PC-3 (cell line): ENCODE data around the gene DDX50. TPM values are rescaled to one million over a fixed set of nuclear protein-coding genes. Genes with fewer than 3 reads are reported as not detected.
"Not testable (repeated sequence)": the region's sequence is repeated elsewhere in the genome, so short reads cannot be mapped to it uniquely, and the experiment has no call there.

Source experiments
- ATAC-seq: fragments of 200-7000 bp; cut with Tn5 transposase; 2 replicates; pipeline ENCODE4 v1.9.1; 2020; ENCODE audit warnings: mild to moderate bottlenecking, moderate library complexity
- BruUV-seq: library from RNA; stranded (reverse); fragments of 400-500 nt; replicated peaks from 2 replicates; lab custom pipeline; 2021; lab: Mats Ljungman, UMichigan
- CTCF ChIA-PET: fragments of 300-600 bp; sonication (Branson Sonifier 250); formaldehyde crosslinking; loops from one replicate; lab custom pipeline; 2022; ENCODE audit warnings: antibody characterized with exemption; lab: Charles Lee
- POLR2A ChIA-PET: fragments of 300-600 bp; sonication (Branson Sonifier 250); formaldehyde crosslinking; loops from one replicate; lab custom pipeline; 2022; ENCODE audit warnings: antibody characterized with exemption; ENCODE audit not compliant: unreplicated experiment; lab: Charles Lee
- DNase-seq: peaks from one replicate; pipeline ENCODE4 v3.0.0-alpha.2; 2015
- H2AFZ ChIP-seq: fragments of 300-600 bp; sonication (generic); 2 replicates; pipeline ENCODE4 v1.6.0; 2016; ENCODE audit warnings: antibody characterized with exemption, low read length
- H3F3A ChIP-seq: fragments of 300-600 bp; sonication (generic); one replicate; pipeline ENCODE4 v1.6.0; 2017; ENCODE audit warnings: antibody characterized with exemption, low read length, control low read depth, mild to moderate bottlenecking; ENCODE audit not compliant: unreplicated experiment
- H3K27ac ChIP-seq: fragments of 300-600 bp; sonication (generic); 2 replicates; pipeline ENCODE4 v1.5.1; 2016; ENCODE audit warnings: mild to moderate bottlenecking, low read length
- H3K27me3 ChIP-seq: fragments of 300-600 bp; sonication (generic); 2 replicates; pipeline ENCODE4 v1.6.1; 2016; ENCODE audit warnings: low read length, mixed read lengths
- H3K36me3 ChIP-seq: fragments of 300-600 bp; sonication (generic); 2 replicates; pipeline ENCODE4 v1.6.1; 2016; ENCODE audit warnings: low read depth, mixed run types, low read length, mixed read lengths
- H3K4me1 ChIP-seq: fragments of 300-600 bp; sonication (generic); 2 replicates; pipeline ENCODE4 v1.5.1; 2016; ENCODE audit warnings: low read length; ENCODE audit not compliant: insufficient read depth
- H3K4me2 ChIP-seq: fragments of 300-600 bp; sonication (generic); 2 replicates; pipeline ENCODE4 v1.6.0; 2016; ENCODE audit warnings: low read length
- H3K4me3 ChIP-seq: fragments of 300-600 bp; sonication (generic); 2 replicates; pipeline ENCODE4 v1.5.1; 2016; ENCODE audit warnings: mild to moderate bottlenecking, low read length, mixed read lengths
- H3K79me2 ChIP-seq: fragments of 300-600 bp; sonication (generic); 2 replicates; pipeline ENCODE4 v1.6.1; 2017; ENCODE audit warnings: low read length, mixed read lengths
- H3K9ac ChIP-seq: fragments of 300-600 bp; sonication (generic); 2 replicates; pipeline ENCODE4 v1.6.0; 2016; ENCODE audit warnings: mild to moderate bottlenecking, low read length
- H3K9me2 ChIP-seq: fragments of 300-600 bp; sonication (generic); replicated peaks from 2 replicates; pipeline ENCODE4 v1.6.1; 2016; ENCODE audit warnings: mixed run types, low read length, mixed read lengths
- H3K9me3 ChIP-seq: fragments of 300-600 bp; sonication (generic); 2 replicates; pipeline ENCODE4 v1.6.1; 2016; ENCODE audit warnings: low read length, mixed read lengths
- H4K20me1 ChIP-seq: fragments of 300-600 bp; sonication (generic); 2 replicates; pipeline ENCODE4 v1.6.1; 2016; ENCODE audit warnings: low read length, mixed read lengths
- EZH2 ChIP-seq: fragments of 300-600 bp; sonication (generic); IDR thresholded peaks from one replicate; pipeline ENCODE4 v1.6.1; 2017; ENCODE audit warnings: antibody characterized with exemption, mild to moderate bottlenecking, low read length; ENCODE audit not compliant: unreplicated experiment
- EZH2phosphoT487 ChIP-seq: fragments of 300-600 bp; sonication (generic); IDR thresholded peaks from 2 replicates; pipeline ENCODE4 v1.6.1; 2018; ENCODE audit warnings: mild to moderate bottlenecking, antibody characterized with exemption, low read length, borderline replicate concordance
- intact Hi-C: fragments of 100-400 bp; cut with micrococcal nuclease; formaldehyde crosslinking; loops from 2 replicates; pipeline ENCODE4 v1.9.0; 2023
- total RNA-seq: library from RNA; depleted of rRNA; stranded (reverse); fragments of >200 nt; gene quantifications from 2 replicates; pipeline ENCODE4 v1.2.3, GENCODE V29; 2014
- TF ChIP-seq, protein P1 (sequence below): fragments of 300-600 bp; sonication (generic); conservative IDR thresholded peaks from 2 replicates; pipeline ENCODE4 v1.5.1; 2017; ENCODE audit warnings: antibody characterized with exemption, low read depth, mild to moderate bottlenecking, low read length

The DDX50 gene
- total RNA-seq, 1 experiment from 2014 or later: 41.4 TPM

DNA sequence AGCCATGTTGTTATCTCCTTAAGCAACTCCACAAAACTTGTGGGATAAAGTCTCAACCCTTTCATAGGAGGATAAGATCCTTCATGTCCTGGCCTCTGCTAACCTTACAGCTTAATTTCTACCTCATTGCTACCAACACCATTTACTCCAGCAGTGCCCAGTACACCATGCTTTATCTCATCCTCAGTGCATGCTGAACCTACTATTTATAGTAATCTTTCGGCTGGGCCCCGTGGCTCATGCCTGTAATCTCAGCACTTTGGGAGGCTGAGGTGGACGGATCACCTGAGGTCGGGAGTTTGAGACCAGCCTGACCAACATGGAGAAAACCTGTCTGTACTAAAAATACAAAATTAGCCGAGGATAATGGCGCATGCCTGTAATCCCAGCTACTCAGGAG is 78.6 kb downstream of the DDX50 start:
- H3K9ac ChIP-seq, POLR2A ChIA-PET, CTCF ChIA-PET, H3K27ac ChIP-seq, H3K4me3 ChIP-seq, intact Hi-C loops, H3K27me3 ChIP-seq, H3K4me1 ChIP-seq, BruUV-seq, DNase-seq, H3K9me3 ChIP-seq, ATAC-seq, H3K4me2 ChIP-seq, H3K9me2 ChIP-seq, H2AFZ ChIP-seq: not testable (repeated sequence)
- Histone ChIP-seq H4K20me1 (peaks cover 21% of the 10 kb centered on the region; the same call in 1 of the 2 replicates), H3K79me2 (peaks cover 17% of the 10 kb centered on the region; the same call in 1 of the 2 replicates), H3F3A (peaks cover 15% of the 10 kb centered on the region), H3K36me3 (peaks cover 87% of the 10 kb centered on the region)

DNA sequence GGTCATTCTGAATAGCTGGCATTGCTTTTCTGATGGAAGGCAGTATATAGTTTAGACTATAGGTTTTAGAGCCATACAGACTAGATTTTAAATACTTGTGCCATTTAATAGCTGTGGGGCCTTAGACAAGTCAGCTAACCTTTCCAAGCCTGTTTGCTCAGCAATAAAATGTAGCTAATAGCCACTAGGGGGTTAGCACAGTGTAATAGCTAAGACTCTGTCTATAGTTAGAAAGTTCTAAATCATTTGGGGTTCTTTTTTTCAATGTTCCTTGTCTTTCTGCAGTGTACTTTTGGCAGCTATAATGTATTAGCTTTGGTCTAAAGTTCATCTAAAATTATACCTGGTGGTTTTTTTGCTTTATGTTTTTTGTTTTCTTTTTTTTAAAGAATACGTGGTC is 80.0 kb downstream of the DDX50 start:
- Histone ChIP-seq H4K20me1 (peaks cover 16% of the 10 kb centered on the region; the same call in 1 of the 2 replicates), H3K9ac (no peak overlapping the region), H3K79me2 (peaks cover 16% of the 10 kb centered on the region; the same call in 1 of the 2 replicates), H3K27ac (no peak overlapping the region), H3K27me3 (no peaks in the 10 kb centered on the region), H3K4me3 (no peak overlapping the region), H3K4me1 (no peaks in the 10 kb centered on the region), H3F3A (peaks cover 15% of the 10 kb centered on the region), H2AFZ (no peak overlapping the region), H3K9me2 (no peaks in the 10 kb centered on the region), H3K9me3 (no peaks in the 10 kb centered on the region), H3K4me2 (no peak overlapping the region), H3K36me3 (peaks cover 89% of the 10 kb centered on the region)
- ChIA-PET POLR2A (interaction anchor here (0.5 to 0.7 kb wide), 4 partner anchors 25 to 584 kb away, joined by 3 to 7 read pairs (median 3); partner anchors contain the start of gene DDX21), CTCF (interaction anchor here (0.6 to 1.0 kb wide), 2 partner anchors 11 to 86 kb away, joined by 3 read pairs; no protein-coding TSS in a partner anchor)
- ATAC-seq (peak; percentile 90), DNase-seq (peak; percentile 46)
- intact Hi-C loops: no loop called here
- no TSS peak for BruUV-seq
- TF ChIP-seq EZH2 (no peak), EZH2phosphoT487 (no peak)
- TF ChIP-seq, protein P1, sequence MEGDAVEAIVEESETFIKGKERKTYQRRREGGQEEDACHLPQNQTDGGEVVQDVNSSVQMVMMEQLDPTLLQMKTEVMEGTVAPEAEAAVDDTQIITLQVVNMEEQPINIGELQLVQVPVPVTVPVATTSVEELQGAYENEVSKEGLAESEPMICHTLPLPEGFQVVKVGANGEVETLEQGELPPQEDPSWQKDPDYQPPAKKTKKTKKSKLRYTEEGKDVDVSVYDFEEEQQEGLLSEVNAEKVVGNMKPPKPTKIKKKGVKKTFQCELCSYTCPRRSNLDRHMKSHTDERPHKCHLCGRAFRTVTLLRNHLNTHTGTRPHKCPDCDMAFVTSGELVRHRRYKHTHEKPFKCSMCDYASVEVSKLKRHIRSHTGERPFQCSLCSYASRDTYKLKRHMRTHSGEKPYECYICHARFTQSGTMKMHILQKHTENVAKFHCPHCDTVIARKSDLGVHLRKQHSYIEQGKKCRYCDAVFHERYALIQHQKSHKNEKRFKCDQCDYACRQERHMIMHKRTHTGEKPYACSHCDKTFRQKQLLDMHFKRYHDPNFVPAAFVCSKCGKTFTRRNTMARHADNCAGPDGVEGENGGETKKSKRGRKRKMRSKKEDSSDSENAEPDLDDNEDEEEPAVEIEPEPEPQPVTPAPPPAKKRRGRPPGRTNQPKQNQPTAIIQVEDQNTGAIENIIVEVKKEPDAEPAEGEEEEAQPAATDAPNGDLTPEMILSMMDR: peak; percentile 65

GRCh38 chr10:68982389-68982788 is 81.3 kb downstream of the DDX50 start:
- CTCF ChIA-PET: no interaction called here
- DNase-seq: no peak

More at GRCh38 chr10:68982389-68982788, 81.3 kb downstream of the DDX50 start:
- TF ChIP-seq EZH2: no peak
- TF ChIP-seq, protein P1: no peak
- no peak for TF ChIP-seq EZH2phosphoT487
- Histone ChIP-seq H3K9me2 (no peaks in the 10 kb centered on the region), H3K9me3 (no peaks in the 10 kb centered on the region), H3K79me2 (peaks cover 16% of the 10 kb centered on the region; the same call in 1 of the 2 replicates), H3K4me1 (no peaks in the 10 kb centered on the region), H3K4me3 (no peak overlapping the region), H2AFZ (no peak overlapping the region), H3F3A (peaks cover 19% of the 10 kb centered on the region), H3K27me3 (no peaks in the 10 kb centered on the region), H3K36me3 (peaks cover 78% of the 10 kb centered on the region), H3K9ac (no peak overlapping the region), H3K27ac (no peak overlapping the region), H4K20me1 (peaks cover 15% of the 10 kb centered on the region; the same call in 1 of the 2 replicates), H3K4me2 (no peak overlapping the region)
- no peak for ATAC-seq
- no TSS peak for BruUV-seq
- intact Hi-C loops: no loop called here
- POLR2A ChIA-PET: no interaction called here
